NCI-H1436 treated with DMSO at 0.1 percent for 48 hours (cell line): ENCODE measurements around the gene ZNF615.
"Not testable (repeated sequence)": the region's sequence is repeated elsewhere in the genome, so short reads cannot be mapped to it uniquely, and the experiment has no call there.

Experiments used
- DNase-seq: peaks from one replicate; lab custom pipeline; 2025; lab: John Stamatoyannopoulos, UW

Gene ZNF615

GRCh38 chr19:52007806-52008557 is at the start of gene ZNF615:
ZNF615 (minus strand) TSS chr19:52008211; CDS start chr19:52003711, 4,500 bp downstream.
- DNase-seq, result peak; percentile 55

DNA sequence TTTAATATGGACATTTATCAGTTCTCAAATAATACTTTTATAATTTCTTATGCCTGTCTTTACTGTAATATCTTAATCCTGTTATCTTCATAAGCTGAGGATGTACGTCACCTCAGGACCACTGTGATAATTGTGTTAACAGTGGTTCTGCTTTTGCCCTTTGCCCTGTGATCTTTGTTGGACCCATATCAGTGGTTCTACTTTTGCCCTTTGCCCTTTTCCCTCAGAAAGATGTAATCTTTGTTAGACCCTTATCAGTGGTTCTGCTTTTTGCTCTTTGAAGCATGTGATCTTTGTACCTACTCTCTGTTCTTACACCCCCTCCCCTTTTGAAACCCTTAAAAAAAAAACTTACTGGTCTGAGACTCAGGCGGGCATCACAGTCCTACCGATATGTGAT is 48.5 kb upstream of the ZNF615 start:
- not testable (repeated sequence) for DNase-seq

DNA sequence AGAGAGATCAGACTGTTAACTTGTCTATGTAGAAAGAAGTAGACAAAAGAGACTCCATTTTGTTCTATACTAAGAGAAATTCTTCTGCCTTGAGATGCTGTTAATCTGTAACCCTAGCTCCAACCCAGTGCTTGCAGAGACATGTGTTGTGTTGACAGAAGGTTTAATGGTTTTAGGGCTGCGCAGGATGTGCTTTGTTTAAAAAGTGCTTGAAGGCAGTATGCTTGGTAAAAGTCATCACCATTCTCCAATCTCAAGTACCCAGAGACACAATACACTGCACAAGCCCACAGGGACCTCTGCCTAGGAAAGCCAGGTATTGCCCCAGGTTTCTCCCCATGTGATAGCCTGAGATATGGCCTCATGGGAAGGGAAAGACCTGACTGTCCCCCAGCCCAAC is 43.7 kb upstream of the ZNF615 start:
- DNase-seq, result peak; percentile 78

GRCh38 chr19:52048555-52049501 is 40.8 kb upstream of the ZNF615 start, which contains the start of gene ZNF432:
ZNF432 (minus strand) TSS chr19:52048838; CDS start chr19:52046868, 1,970 bp downstream.
- DNase-seq, result peak; percentile 65

DNA sequence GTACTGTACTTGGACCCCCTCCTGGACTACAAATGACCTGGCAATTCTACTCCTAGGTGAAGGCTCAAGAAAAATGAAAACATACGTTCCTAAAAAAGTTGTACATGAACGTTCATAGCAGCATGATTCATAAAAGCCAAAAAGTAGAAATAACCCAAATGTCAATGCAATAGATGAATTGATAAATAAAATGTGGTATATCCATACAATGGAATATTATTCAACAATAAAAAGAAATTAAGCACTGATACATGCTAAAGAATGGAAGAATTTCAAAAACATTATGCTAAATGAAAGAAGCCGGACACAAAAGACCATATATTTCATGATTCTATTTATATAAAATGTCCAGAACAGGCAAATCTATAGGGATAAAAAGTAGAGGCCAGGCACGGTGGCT is 31.2 kb upstream of the ZNF615 start:
- no peak for DNase-seq

- DNase-seq, result no peak
Observed at GRCh38 chr19:52034051-52034728, 26.2 kb upstream of the ZNF615 start.

DNA sequence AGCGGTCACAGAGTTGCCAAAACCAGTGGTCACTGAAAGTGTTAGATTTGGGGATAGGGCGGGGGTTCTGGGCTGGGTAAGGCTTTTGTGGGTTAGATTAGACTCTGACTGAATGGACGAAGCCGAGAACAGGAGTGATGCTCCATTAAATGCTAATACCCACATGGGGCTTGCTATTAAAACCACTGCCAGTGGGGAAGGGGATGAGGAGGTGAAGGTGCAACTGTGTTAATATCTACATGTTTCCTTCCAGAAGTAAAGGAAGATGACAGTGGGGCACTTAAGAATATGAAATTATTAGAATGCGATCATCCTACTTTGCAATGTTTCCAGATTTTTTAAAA is 20.7 kb upstream of the ZNF615 start:
- no peak for DNase-seq

DNA sequence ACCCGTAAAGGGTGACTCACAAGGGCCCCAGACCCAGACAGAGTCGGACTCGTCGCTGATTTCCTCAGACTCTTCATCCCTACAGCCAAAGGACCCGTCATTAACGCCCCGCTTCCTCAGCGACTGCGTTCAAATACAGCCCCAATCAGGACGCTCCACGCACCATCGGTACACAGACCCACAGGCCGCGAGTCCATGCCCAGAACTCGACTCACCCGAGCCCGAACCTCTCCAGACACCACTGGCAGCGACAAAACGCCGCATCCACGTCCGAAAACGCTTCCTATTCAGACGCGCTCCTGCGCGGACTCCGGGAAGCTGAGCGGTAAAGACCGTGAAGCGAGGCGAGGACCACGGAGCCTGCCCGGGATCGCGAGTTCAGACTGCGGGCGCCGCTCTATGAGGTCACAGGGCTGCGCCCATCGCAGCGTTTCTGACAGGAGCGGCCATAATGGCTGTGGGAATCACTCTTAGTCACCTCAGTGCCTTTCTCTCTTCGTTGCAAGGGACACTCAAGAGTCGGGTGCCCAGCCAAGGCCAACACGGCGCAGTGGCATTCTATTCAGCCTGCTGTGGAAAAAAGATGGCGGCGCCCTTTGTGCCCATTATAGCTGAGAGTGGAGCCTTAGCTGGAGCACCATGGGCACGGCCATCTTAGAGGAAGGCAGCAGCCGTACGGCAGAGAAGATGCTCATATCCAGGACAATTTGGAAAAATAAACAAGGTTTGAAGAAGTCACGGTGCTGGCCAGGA is 20.2 kb upstream of the ZNF615 start, which contains the start of gene ZNF614:
TSS of gene ZNF614 (minus strand) at position 353 of the 753 bp plus-strand sequence. CDS start 2,634 bp downstream, outside the sequence.
- DNase-seq, result peak; percentile 47

- DNase-seq, result not testable (repeated sequence)
Observed at GRCh38 chr19:52026255-52026990, 18.4 kb upstream of the ZNF615 start.

DNA sequence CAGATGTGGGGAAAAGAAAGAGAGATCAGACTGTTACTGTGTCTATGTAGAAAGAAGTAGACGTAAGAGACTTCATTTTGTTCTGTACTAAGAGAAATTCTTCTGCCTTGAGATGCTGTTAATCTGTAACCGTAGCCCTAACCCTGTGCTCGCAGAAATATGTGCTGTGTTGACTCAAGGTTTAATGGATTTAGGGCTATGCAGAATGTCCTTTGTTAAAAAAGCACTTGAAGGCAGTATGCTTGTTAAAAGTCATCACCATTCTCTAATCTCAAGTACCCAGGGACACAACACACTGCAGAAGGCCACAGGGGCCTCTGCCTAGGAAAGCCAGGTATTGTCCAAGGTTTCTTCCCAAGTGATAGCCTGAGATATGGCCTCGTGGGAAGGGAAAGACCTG is 16.5 kb upstream of the ZNF615 start:
- not testable (repeated sequence) for DNase-seq

- no peak for DNase-seq
Observed at GRCh38 chr19:52022193-52022592, 14.2 kb upstream of the ZNF615 start.

DNA sequence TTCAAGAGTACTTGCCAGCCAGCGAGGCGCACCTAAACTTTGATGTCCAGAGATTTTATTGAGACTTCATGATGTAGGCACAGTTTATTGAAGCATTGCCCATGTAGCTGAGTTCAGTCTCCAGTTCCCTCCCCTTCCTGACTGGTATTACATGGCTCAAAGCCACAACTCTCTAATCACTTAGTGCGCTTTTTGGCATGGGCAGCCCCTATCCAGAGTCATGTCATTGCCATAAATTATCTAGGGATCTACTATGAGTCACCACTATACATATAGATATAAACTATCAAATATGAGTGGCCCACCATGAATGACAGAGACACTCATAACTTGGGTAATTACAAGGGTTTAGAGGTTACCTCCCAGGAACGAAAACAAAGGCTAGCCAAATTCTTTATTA is 12.5 kb upstream of the ZNF615 start:
- no peak for DNase-seq

DNA sequence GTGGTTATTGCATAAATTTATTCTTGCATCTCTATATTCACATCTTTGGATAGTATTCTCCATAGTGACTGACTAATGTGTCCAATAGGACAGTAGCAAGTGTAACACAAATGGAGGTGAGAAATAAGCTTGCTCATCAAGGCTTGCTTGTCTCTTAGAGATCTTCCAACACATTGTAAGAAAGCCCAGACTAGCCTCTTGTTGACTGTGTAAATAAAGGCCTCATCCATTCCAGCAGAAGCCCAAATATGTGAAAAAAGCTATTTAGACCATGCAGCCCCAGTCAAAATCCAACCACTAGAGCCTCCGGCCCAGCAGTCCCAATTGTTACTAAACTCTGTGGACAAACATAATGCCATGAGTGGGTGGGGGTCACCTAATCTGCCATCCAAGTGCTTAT is 2.7 kb upstream of the ZNF615 start:
- no peak for DNase-seq

GRCh38 chr19:52007451-52007805 is 583 bp downstream of the ZNF615 start:
- DNase-seq, result no peak

- DNase-seq, result no peak
Observed at GRCh38 chr19:51994048-51994644, 13.9 kb downstream of the ZNF615 start.

GRCh38 chr19:51993422-51993821 is 14.6 kb downstream of the ZNF615 start:
- no peak for DNase-seq

DNA sequence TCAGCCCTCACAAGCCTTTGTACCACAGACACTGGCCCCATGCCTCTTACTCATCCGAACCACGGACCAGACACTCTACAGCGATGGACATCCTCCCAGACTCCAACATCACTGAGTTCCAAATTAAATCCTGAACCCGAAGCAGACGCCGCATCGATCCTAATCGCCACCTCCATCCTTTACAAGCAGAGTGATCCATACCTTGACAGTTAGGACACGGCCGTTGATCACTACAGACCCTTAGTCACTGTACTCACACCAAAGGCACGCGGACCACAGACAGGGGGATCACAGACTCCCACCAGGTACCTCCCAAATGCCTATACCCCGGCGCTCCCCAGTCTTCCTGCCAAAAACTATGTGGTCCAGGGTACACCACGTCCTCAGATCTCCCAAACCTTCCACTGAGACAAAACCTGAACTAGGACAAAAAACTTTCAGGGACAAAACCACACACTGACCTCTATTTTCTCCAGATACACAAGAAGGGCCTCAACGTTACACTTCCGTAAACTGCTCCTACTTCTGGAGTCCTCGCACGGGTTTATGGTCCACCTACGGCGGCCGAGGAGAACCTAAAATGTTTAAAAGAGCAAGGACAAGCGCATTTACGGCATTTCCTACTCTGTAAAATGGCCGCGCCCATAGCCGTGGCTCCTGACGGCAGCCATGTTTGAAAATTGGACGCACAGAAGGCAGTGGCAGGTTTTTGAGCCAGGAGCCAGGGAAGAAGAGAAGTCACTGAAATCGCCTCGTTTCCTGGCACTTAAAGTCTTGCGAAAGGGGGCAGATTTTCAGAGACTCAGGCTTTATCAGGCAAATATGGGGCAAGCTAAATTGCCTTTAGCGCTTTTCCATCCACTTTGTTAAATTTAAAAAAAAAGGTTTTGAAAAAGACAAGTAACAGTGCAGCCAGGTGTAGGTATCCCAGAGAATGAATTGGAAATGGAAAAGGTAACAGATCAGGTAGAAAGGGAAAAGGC is 21.4 kb downstream of the ZNF615 start, which contains the start of gene ZNF350:
TSS of gene ZNF350 (minus strand) at position 532 of the 983 bp plus-strand sequence. CDS start 12,480 bp downstream, outside the sequence.
- DNase-seq, result peak; percentile 81

GRCh38 chr19:51983361-51983760 is 24.6 kb downstream of the ZNF615 start:
- no peak for DNase-seq

DNA sequence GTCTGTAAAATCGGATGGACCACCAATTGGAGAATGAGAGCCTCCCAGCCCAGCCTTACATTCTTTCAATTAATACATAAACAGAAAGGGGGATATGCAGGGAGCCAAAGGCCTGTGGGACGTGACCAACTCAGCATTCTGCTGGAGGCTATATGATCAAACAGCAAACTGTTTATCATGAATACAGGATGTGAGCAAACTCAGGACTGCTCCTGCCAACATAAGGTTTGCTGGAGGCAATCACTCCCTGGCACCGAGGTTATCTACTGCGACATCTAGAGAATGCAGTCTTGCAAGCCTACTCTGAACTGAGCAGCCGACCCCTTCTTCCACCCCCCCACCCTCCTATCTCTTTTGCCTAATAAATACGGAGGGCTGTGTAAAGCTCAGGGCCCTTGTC is 27.1 kb downstream of the ZNF615 start:
- DNase-seq, result not testable (repeated sequence)
